Central memory CD4-positive, alpha-beta T cell (primary cell): ENCODE results near the gene PPP2R2C.

Experiments
- DNase-seq: peaks from one replicate; pipeline ENCODE4 v3.0.0; 2022

PPP2R2C gene

GRCh38 chr4:6446538-6447451 is 25.6 kb downstream of the PPP2R2C start:
- no peak for DNase-seq

GRCh38 chr4:6446130-6446482 is 26.3 kb downstream of the PPP2R2C start:
- DNase-seq = no peak

- no peak for DNase-seq
These were observed 26.8 kb downstream of the PPP2R2C start for GRCh38 chr4:6445403-6446129.

GRCh38 chr4:6444582-6444981 is 27.8 kb downstream of the PPP2R2C start:
- DNase-seq = no peak

GRCh38 chr4:6443035-6444023 is 29.1 kb downstream of the PPP2R2C start:
- DNase-seq = no peak

- no peak for DNase-seq
These were observed 29.9 kb downstream of the PPP2R2C start for GRCh38 chr4:6442555-6442954.

- no peak for DNase-seq
These were observed 30.7 kb downstream of the PPP2R2C start for GRCh38 chr4:6441758-6442157.

GRCh38 chr4:6441202-6441582 is 31.2 kb downstream of the PPP2R2C start:
- DNase-seq = no peak

GRCh38 chr4:6440506-6441201 is 31.8 kb downstream of the PPP2R2C start:
- DNase-seq = no peak

GRCh38 chr4:6439120-6439762 is 33.2 kb downstream of the PPP2R2C start:
- DNase-seq = no peak

GRCh38 chr4:6437826-6438238 is 34.6 kb downstream of the PPP2R2C start:
- DNase-seq = no peak

- no peak for DNase-seq
These were observed 37.4 kb downstream of the PPP2R2C start for GRCh38 chr4:6435010-6435409.

GRCh38 chr4:6430927-6431326 is 41.5 kb downstream of the PPP2R2C start:
- DNase-seq = no peak

- no peak for DNase-seq
These were observed 44.8 kb downstream of the PPP2R2C start for GRCh38 chr4:6427439-6428090.

- no peak for DNase-seq
These were observed 45.6 kb downstream of the PPP2R2C start for GRCh38 chr4:6426571-6427438.

GRCh38 chr4:6425911-6426310 is 46.5 kb downstream of the PPP2R2C start:
- DNase-seq = no peak

- DNase-seq = no peak
These were observed 47.1 kb downstream of the PPP2R2C start for GRCh38 chr4:6425336-6425735.

GRCh38 chr4:6424425-6424824 is 48.0 kb downstream of the PPP2R2C start:
- no peak for DNase-seq

GRCh38 chr4:6423575-6423974 is 48.8 kb downstream of the PPP2R2C start:
- DNase-seq = no peak

GRCh38 chr4:6422866-6423265 is 49.5 kb downstream of the PPP2R2C start:
- DNase-seq = no peak
